ENCODE measurements around the gene XNDC1N. TPM values are rescaled to one million over a fixed set of nuclear protein-coding genes. Genes with fewer than 3 reads are reported as not detected.

Gene XNDC1N
- total and polyA plus RNA-seq, 2 of the 13 experiments (the other 11 are each of a cell fraction or from before 2014, with no cell fraction given) = 3.4 to 7.5 TPM

- TF ChIP-seq ZFP36L1 (CRISPR knock-in tag; IDR thresholded peaks at IDR 0.05) (0 out of 2 replicates have a peak, but pooled peaks have one; percentile 40), ZMAT5 (CRISPR knock-in tag; IDR thresholded peaks at IDR 0.05; ENCODE audit: borderline replicate concordance, low read depth) (no peak), ARHGAP35 (CRISPR knock-in tag; IDR thresholded peaks at IDR 0.05; ENCODE audit: borderline replicate concordance) (no peak), MTERF4 (CRISPR knock-in tag; IDR thresholded peaks at IDR 0.05) (no peak), KDM4B (CRISPR knock-in tag; IDR thresholded peaks at IDR 0.05) (peak; percentile 72; the same call in 1 of the 2 replicates), REST (IDR thresholded peaks at IDR 0.05; ENCODE audit: borderline replicate concordance in 1 of 2, low read depth in 1 of 2, low read length in 2 of 2) (0 out of 4 replicates have a peak, but pooled peaks of 1 of the 2 experiments have one; percentile 32), ELF4 (CRISPR knock-in tag; IDR thresholded peaks at IDR 0.05; ENCODE audit: borderline replicate concordance) (no peak), PATZ1 (CRISPR knock-in tag; IDR thresholded peaks at IDR 0.05) (0 out of 2 replicates have a peak, but pooled peaks have one; percentile 30), RCOR2 (CRISPR knock-in tag; IDR thresholded peaks at IDR 0.05) (peak; percentile 67; the same call in 1 of the 2 replicates), KAT7 (CRISPR knock-in tag; IDR thresholded peaks at IDR 0.05; ENCODE audit: borderline replicate concordance) (no peak), ZFX (CRISPR knock-in tag; IDR thresholded peaks at IDR 0.05; ENCODE audit: low read depth) (0 out of 2 replicates have a peak, but pooled peaks have one; percentile 16), RNF219 (CRISPR knock-in tag; IDR thresholded peaks at IDR 0.05) (no peak), ATF4 (CRISPR knock-in tag; IDR thresholded peaks at IDR 0.05) (peak; percentile 99), CREBL2 (CRISPR knock-in tag; IDR thresholded peaks at IDR 0.05; ENCODE audit: borderline replicate concordance) (no peak), TFDP2 (CRISPR knock-in tag; IDR thresholded peaks at IDR 0.05) (0 out of 2 replicates have a peak, but pooled peaks have one; percentile 14), MTA1 (CRISPR knock-in tag; IDR thresholded peaks at IDR 0.05; ENCODE audit: borderline replicate concordance) (no peak)
Measured at GRCh38 chr11:71947498-71947897, 19.1 kb upstream of the XNDC1N start (continued).
